ELR (cell line): ENCODE data around the gene ACO1.

Experiments used
- DNase-seq: peaks from one replicate; pipeline ENCODE4 v3.0.0-alpha.2; 2015; ENCODE audit warnings: low read depth

ACO1 gene

DNA sequence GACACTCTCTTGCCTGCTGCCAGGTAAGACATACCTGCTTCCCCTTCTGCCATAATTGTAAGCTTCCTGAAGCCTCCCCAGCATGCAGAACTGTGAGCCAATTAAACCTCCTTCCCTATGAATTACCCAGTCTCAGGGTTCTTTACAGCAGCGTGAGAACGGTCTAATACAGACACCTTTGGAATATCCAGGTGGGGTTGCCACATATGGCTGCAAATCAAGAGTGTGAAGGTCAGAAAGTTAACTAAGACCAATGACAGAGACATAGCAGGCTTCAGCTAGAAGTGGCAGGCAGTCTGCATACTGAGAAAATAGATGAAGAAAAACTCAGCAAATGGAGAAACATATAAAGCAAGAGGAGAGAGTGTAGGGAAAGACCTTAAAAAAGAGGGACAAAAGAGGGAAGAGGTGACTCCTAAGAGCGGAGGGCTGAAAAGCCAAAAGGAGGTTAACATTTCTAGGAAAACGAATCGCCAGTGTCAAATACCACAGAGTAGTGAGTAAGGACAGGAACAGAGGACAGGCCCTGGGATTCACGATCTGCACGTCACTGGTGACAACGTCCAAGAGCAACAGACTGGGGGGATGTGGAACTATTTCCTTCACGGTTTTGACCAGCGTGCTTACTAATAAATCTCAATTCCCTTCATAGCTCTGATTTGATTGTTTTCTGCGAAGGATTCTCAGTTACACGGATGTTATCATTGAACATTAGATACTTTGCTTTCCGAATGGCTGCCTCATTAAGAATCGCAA is 1.7 kb upstream of the ACO1 start:
- DNase-seq = no peak

DNA sequence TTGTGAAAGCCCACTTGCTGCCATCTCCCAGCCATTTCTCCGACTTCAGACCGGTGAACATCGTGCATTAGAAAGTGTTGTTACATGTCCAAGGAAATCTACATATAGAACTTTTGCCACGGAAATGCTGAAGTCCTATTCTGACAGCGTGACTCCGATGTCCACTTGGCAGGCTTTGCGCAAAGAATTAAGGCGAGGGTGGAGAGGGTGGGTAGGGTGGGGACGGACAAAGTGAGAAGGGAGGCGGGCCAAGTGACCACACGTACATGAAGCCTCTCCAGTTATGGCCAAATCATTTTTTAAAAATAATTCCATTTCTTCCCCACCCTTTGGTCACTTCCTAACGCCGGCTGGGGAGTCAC is 460 bp upstream of the ACO1 start:
- no peak for DNase-seq

DNA sequence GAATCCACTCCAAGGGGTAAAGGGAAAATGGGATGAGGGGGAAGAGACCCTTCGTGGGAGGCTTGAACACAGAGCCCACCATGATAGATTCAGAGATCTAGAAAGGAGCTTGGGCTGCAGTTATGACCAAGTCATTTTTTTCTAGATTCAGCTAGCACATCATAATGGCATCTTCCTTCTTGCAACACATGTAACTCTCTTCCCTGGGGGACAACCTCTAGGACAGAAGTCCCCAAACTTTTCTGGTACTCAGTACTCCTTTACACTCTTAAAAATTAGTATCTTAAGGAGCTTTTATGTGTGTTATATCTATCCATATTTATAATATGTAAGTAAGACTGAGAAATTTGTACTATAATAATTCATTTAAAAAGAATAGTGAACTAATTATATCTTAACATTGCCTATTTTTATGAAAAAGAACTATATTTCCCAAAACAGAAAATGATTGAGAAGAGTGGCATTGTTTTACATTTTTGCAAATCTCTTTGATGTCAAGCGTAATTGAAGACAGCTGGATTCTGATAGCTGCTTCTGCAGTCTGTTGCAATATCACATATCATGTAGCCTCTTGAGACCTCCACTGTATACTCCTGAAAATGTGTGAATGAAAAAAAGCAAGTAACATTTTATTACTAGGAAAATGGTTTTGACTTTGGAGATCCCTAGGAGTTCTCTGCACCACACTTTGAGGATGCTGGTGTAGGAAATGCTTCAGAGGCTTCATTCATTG is 875 bp downstream of the ACO1 start:
- peak; percentile 57 for DNase-seq

DNA sequence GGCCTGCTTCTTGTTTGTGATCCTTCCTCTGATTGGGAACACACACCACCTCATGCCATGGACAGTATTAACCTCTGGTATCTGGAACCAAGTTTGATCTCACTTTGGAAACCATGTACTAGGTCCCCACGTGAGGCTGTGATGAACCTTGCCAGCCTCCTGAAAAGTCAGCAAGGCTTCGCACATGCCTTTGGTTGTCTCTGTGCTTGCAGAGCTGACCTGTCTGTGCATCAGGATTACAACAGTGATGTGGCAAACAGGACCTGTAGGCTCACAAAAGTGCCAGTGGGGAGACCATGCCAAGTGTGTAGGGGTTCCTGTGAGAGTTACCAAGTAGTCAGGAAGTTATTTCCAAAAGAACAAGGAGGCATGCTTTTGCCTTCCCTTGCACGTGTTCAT is 1.4 kb downstream of the ACO1 start:
- no peak for DNase-seq

DNA sequence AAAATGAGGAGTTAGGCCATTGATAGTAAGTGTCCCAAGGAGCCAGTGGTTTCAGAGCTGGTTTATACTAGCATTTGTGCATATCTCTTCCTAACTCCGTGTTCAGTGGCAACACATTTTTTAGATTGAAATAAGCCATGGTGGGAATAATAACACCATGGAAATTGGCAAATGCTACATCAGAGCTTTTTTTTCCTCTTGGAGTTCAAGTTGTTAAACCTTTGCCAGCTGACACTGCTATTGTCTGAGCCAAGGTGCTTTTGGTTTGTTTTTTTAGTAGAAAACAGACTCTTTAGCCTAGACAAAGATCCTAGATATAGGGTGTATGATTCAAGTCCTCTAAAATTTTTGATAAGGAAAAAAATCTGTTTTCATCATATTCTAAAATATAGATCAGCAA is 2.8 kb downstream of the ACO1 start:
- DNase-seq = no peak

DNA sequence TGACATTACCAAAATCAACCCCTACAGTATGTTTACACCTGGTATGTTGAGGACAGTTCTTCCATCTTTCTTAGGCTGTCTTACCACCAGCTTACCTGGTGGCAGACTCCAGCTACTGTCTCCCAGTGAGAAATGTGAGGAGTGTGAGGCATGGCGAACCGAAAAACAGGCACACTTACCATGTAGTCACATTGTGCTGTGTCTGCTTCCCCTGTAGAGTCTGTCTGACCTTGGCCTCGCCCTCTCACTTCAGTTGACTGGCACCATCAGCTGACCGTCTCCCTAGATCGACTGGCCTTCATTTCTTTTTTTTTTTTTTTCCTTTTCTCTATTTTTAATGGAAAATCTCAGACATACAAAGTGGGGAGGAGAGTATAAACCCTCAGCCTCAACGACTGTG is 4.9 kb downstream of the ACO1 start:
- DNase-seq = no peak

DNA sequence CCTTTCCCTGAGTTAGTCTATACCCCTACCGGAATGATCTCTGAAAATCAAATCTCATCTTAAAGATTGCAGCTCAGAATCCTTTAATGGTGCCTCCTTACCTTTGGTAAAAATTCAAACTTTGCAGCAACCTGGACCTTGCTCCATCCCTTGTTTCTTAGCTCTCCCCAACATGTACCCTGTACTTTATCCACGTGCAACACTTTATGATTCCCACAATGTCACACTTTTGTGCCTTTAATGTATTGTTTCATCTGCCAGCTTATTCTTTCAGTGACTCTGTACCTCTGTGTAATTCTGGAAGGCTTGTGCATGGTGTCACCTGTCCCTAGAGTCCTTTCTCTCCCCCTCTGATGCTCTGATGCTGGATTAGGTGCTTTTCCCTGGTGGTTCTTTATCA is 9.5 kb downstream of the ACO1 start:
- DNase-seq = no peak

DNA sequence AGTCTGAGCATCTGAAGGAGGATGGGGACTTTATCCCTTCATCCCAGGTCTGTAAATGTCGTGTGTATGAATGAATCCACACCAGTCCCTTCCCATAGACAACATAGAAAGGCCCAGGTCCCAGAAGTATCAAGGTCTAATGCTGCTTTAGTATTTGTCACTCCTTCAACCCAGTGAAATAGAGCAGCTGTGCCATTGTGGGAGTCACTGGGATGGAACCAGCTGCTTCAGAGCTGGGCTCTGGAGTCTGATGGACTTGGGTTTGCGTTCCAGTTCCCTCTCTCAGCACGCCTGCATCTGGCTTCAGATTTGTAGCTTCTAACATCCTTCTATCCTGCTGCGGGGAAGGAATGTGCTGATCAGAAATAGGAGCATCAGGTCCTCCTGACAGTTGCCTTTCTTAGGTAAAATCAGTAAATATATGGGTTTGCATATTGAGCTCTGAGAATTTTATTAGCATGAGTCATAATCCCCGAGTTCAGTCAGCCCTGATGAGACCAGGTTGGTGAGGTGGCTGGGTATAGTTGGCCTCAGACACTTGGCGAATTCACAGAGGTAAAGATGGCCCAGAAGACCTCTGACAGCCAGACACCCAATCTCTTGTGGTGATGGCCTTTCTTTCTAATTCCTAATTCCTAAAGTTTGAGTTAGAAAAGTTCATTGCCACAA is 10.1 kb downstream of the ACO1 start:
- DNase-seq = peak; percentile 84

DNA sequence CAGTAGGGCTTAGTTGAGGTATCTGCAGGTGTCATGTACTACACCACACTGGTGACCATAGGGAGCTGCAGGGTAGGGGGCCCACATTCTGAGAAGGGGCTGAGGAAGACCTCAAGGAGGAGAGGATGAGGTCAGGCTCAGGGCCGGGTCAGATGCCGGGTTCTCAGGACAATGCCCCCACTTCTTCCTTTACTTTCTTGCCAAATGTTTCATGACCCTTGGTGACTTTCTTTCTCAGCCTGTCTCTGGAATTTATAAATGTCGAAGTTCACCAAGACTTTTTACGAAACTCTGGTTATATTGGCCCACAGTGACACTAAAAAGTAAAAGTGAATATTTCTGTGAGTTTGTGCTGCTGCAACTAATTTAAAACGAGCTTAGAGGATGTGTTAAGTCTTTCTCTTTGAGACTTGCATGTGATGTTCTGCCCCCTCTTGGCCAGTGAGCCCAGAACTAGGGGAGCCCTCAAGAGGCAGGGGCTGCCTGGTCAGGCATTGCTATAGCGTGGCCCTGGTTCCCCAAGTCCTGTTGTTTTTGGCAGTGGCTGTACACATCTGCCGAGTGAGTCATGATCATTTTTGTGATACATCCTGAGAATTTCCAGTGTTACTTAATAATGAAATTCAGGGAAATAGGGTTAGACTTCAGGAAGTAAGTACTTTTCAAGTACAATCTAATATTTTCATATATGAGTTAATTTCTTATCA is 11.2 kb downstream of the ACO1 start:
- peak; percentile 96 for DNase-seq

DNA sequence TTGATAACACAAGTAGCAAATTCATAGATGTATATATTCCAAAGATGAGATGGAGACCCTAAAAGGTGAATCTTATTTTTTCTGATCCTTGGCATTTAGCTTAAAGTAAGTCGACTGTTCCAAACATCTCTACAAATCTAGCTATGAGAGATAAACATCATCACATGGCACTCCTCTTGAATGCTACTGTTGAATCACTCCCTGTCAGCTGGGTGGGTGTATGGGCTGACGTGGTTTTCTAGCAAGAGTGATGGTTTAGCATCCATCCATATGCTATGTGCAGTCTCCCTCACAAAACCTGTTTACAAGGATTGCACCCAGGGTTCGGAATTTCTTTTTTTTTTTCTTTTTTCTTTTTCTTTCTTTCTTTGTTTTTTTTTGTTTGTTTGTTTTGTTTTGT is 13.8 kb downstream of the ACO1 start:
- DNase-seq = peak; percentile 81

DNA sequence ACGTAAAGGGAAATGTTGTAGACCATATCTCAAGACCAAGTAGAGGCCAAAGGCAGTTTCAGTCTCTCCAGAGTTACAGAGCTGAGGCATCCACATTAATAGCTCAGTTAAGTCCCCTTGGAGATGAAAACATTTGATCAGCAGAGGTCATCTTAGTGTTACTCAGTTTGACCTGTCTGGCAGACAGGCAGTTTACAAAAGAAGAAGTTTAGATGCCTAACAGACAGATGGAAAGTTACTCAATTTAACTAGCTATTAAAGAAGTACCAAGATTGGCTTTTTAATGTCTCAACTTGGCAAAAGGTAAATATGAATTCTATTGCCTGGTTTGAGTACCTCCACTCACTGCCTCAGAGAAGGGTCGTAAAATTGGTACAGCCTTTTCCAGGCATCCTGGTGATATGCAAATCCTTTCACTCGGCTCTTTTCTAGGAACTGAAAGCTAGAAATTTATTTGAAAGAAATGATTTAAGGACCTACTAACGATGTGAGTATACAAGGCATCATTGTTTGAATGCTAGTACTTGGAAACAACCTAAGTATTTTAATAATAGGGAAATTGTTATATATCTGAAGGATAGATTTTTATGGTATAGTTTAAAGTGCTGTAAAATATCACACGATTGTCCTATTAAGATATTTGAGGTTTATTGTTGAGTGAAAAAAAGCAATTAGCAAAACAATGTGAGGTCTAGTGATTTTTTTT is 14.8 kb downstream of the ACO1 start:
- DNase-seq = no peak

DNA sequence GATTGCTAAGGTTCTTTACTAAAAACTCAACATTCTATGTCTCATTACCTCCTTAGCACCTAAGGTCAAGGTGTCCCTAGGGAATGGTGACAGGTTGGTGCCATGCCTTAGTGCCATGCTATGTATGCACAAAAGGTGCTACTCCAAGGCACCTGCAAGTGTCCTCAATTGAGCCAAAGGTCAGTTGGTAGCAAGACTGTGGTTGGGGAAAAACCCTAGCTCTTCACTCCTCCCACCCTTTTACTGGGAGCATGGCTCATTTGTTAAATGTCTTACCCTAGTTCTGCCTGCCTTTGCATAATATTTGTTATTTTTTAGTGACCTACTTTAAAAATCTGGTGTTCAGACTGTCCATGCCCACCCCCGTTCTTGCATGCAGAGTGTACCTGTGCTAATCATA is 17.0 kb downstream of the ACO1 start:
- no peak for DNase-seq

DNA sequence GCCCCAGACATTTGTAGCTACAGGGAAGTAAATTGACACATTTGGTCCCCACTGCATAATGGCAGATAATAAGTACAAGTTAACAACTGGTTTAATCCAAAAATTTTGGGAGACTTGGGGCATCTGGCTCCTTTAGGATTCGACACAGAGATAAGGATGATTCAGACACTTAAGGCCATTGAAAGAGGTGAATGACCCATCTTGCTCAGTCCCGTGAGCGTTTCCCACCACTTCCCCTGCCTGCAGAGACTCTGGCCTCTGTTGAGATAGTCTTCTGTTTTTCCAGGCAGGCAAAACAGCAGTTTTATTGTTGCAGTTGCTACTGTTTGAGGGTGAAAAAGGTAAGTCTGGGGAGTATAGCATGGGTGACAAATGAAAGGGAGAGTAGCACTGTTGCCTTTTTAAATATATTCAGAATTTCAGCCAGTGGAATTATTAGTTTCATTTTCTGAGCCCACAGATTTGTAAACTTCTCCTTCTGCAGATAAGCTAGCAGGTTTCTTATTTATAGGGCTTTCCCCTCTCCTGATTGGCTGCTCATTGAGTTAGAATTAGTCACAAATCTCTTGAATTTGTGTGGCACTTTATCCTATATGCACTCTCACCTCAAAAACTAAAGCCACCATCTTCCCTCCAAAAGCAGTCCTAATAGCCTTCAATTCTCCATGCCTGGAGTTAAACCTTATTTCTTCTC is 19.3 kb downstream of the ACO1 start:
- peak; percentile 52 for DNase-seq

DNA sequence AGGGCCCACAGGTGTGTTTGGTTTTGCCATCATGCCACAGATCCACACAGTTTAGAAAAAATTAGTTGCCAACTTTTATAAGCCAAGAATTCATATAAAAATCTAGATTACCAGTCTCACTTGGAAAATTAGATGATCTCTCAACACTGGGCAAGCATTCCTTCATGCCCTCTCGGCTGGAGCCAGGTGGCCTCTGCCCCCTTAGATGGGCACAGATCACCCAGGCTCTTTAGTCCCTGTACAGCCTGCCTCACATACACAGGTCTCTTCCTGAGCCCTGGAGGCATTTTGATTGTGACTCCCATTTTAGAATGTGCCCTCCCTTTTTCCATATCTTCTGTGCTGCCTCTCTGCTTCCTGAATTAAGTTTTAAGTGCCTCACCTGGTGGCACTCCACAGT is 20.0 kb downstream of the ACO1 start:
- DNase-seq = no peak

DNA sequence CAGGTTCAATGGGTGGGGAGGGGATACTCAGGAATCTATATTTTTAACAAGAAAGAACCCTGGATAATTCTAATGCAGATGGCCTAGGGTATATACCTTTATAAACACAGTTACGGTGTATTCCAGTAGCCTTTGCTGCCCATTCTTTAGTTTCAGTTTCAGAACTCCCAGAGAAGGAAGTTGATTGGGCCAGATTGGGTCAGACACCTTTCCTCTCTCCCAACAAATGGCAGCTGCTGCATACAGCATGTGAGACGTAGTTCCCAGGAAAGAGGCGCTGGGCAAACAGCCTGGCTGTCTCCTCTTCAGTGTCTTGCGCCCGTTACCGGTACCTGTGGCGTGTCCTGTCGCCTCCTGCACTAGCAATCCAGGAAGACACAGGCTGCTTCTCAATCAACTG is 20.4 kb downstream of the ACO1 start:
- DNase-seq = no peak

DNA sequence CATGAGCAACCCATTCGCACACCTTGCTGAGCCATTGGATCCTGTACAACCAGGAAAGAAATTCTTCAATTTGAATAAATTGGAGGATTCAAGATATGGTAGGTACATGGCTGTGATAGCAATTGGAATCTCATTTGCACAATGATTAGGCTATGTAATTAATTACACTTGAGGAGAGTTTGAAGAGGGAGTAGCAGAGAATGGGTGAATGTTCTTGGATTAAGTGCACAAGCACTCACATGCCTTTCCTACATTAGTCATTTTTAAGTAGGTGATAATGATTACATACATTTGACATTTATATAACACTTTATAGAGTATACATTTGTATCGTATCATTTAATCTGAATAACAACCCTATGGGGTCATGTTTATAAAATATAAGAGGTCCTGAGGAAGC is 21.1 kb downstream of the ACO1 start:
- no peak for DNase-seq

DNA sequence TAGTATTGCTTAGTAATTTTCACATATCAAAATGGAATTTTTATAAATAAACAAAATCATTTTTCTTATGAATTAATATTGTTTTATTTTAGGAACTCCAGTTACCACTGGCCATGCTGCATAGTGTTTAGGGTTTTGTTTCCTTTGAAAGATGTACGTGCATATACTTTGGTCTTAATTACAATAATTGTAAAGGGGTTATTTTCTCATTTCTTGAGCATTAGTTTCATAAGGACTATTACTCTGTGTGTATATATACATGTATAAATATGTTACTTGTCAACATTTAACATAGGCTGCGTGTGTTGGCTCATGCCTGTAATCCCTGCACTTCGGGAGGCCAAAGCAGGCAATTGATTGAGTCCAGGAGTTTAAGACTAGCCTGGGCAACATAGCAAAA is 21.6 kb downstream of the ACO1 start:
- no peak for DNase-seq

DNA sequence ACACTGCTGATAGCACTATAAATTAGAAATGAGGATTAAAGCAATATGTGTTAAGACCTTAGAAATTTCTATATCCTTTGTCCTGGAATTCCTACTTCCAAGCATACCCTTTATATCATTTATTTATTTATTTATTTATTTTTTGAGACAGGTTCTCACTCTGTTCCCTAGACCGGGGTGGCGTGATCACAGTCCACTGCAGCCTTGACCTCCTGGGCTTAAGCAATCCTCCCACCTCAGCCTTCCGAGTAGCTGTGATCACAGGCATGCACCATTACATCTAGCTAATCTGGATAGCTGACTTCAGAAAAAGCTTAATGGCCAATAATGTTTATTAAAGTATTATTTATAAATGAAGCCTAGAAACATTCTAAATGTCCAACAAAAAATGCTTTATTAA is 27.3 kb downstream of the ACO1 start:
- no peak for DNase-seq

DNA sequence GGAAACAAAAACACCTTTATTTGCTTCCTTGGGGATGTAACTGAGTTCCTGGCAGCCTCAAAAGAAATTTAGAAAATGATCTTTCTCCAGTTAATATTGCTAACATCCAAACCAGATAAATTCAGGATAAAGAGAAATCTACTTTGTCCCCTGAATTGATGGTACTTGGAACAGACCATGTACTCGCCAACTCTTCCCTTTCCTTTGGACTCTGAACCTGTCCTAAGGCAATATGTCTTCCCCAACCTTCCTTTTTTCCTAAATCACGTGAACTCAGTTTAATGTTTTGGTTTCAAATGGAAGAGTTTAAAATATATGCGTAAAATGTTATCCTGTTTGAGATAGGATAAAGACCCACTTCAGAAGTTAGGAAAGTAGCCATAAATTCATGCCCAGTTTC is 28.0 kb downstream of the ACO1 start:
- no peak for DNase-seq

DNA sequence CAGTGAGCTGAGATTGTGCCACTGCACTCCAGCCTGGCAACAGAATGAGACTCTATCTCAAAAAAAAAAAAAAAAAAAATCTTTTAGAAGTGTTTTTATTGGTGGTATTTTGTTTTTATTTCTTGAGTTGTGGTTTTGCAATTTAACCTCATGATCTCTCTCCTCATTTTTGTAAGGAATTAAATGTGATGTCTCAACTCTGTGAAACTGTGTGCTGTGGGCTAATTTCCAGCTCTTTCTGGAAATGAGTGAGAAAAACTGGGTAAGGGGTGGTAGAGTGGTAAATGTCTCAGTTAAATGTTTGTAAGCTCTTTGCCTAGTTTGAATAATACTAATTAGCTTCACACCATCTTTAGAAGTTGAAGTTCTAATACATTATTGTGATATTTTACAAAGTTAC is 29.0 kb downstream of the ACO1 start:
- no peak for DNase-seq

DNA sequence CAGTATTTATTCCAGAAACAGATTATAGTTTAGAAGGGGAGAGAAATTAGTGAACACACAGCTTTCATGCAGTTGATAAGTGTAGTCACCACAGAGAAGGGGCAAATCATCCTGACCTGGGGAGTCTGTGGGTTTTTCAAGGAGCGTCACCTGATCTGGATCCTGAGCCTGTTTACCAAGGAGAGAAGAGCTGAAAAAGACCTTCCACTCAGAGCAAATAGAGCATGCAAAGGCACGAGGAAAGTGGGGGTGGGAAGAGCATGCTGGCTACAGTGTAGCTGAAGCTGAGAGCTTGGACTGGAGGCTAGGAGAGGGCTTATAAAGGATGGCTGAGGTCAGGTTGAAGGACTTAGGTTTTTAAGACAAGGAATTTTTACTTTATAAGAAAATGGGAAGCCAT is 30.4 kb downstream of the ACO1 start:
- DNase-seq = no peak

DNA sequence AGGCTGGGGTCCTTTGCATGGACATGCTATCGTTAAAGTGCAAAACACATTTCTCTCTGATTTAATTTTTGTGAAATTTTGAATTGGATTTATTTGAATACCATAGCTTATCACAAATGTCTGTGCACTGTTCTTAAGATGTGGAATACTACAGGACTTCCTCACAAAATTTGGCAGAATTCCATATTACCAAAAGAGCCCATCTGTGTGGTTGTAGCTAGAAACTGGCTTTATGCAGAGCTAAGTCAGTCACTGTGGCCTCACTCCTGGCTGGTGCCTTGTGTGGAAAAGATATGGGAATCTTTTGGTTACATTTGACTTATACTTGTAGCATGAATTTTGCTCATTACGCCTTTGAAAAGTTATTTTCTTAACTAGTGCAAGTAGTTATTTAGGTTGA is 35.5 kb downstream of the ACO1 start:
- DNase-seq = no peak
